ENCODE measurements around the gene KIAA0232. TPM values are rescaled to one million over a fixed set of nuclear protein-coding genes. Genes with fewer than 3 reads are reported as not detected.

KIAA0232 gene
- total RNA-seq, 1 experiment from 2014 or later = 15.6 TPM

- H3K4me1 Mint-ChIP-seq (ENCODE audit: insufficient read depth, unreplicated experiment) = peaks cover 7% of the 10 kb centered on the region
- intact Hi-C loops (cut with micrococcal nuclease) = no loop called here
- TF ChIP-seq CTCF (IDR thresholded peaks at IDR 0.05; ENCODE audit: unreplicated experiment) = no peak
- H3K27me3 Mint-ChIP-seq (ENCODE audit: insufficient read depth, unreplicated experiment) = no peaks in the 10 kb centered on the region
- ChIA-PET POLR2A (interaction anchor here (0.7 to 1.9 kb wide), 6 partner anchors 22 to 889 kb away, joined by 3 to 7 read pairs (median 3); a partner anchor contains a TSS), CTCF (interaction anchor here (1.8 to 6.7 kb wide), 3 partner anchors 11 to 167 kb away, joined by 6 to 67 read pairs (median 7); no protein-coding TSS in a partner anchor)
- H3K9me3 Mint-ChIP-seq (ENCODE audit: unreplicated experiment) = no peaks in the 10 kb centered on the region
- no peak for DNase-seq (ENCODE audit: unreplicated experiment)
- BruUV-seq (replicated peaks) = no TSS peak
- H3K27ac Mint-ChIP-seq (ENCODE audit: low read depth, unreplicated experiment) = no peak overlapping the region
- no peak overlapping the region for H3K4me3 Mint-ChIP-seq (ENCODE audit: unreplicated experiment)
- H3K36me3 Mint-ChIP-seq (ENCODE audit: insufficient read depth, unreplicated experiment) = peaks cover 27% of the 10 kb centered on the region
Observed at GRCh38 chr4:6886886-6887285, 104.4 kb downstream of the KIAA0232 start.

- POLR2A ChIA-PET = interaction anchor here (0.7 to 1.6 kb wide), 4 partner anchors 21 to 889 kb away, joined by 3 to 4 read pairs (median 3); no protein-coding TSS in a partner anchor
Observed at GRCh38 chr4:6887591-6888371, 105.3 kb downstream of the KIAA0232 start.

GRCh38 chr4:6888506-6889071 is 106.1 kb downstream of the KIAA0232 start:
- BruUV-seq (replicated peaks) = no TSS peak
- intact Hi-C loops (cut with micrococcal nuclease) = no loop called here
- Mint-ChIP-seq H3K36me3 (ENCODE audit: insufficient read depth, unreplicated experiment) (peaks cover 11% of the 10 kb centered on the region), H3K9me3 (ENCODE audit: unreplicated experiment) (no peaks in the 10 kb centered on the region), H3K27me3 (ENCODE audit: insufficient read depth, unreplicated experiment) (no peaks in the 10 kb centered on the region), H3K4me3 (ENCODE audit: unreplicated experiment) (no peak overlapping the region), H3K27ac (ENCODE audit: low read depth, unreplicated experiment) (no peak overlapping the region), H3K4me1 (ENCODE audit: insufficient read depth, unreplicated experiment) (peaks cover 10% of the 10 kb centered on the region)
- CTCF ChIA-PET = interaction anchor here (6.7 kb wide), 1 partner anchor 15 kb away, joined by 67 read pairs; no protein-coding TSS in a partner anchor
- POLR2A ChIA-PET = no interaction called here
- no peak for DNase-seq (ENCODE audit: unreplicated experiment)
- no peak for TF ChIP-seq CTCF (IDR thresholded peaks at IDR 0.05; ENCODE audit: unreplicated experiment)

More at GRCh38 chr4:6887591-6888371, 105.3 kb downstream of the KIAA0232 start:
- CTCF ChIA-PET = interaction anchor here (0.5 to 6.7 kb wide), 5 partner anchors 12 to 218 kb away, joined by 3 to 67 read pairs (median 7); no protein-coding TSS in a partner anchor
- intact Hi-C loops (cut with micrococcal nuclease) = no loop called here
- DNase-seq (ENCODE audit: unreplicated experiment) = no peak
- Mint-ChIP-seq H3K9me3 (ENCODE audit: unreplicated experiment) (no peaks in the 10 kb centered on the region), H3K4me1 (ENCODE audit: insufficient read depth, unreplicated experiment) (peaks cover 10% of the 10 kb centered on the region), H3K36me3 (ENCODE audit: insufficient read depth, unreplicated experiment) (peaks cover 18% of the 10 kb centered on the region), H3K27ac (ENCODE audit: low read depth, unreplicated experiment) (no peak overlapping the region), H3K27me3 (ENCODE audit: insufficient read depth, unreplicated experiment) (no peaks in the 10 kb centered on the region), H3K4me3 (ENCODE audit: unreplicated experiment) (no peak overlapping the region)
- no TSS peak for BruUV-seq (replicated peaks)
- TF ChIP-seq CTCF (IDR thresholded peaks at IDR 0.05; ENCODE audit: unreplicated experiment) = no peak

- CTCF ChIA-PET = no interaction called here
- peaks cover 10% of the 10 kb centered on the region for H3K4me1 Mint-ChIP-seq (ENCODE audit: insufficient read depth, unreplicated experiment)
- H3K27ac Mint-ChIP-seq (ENCODE audit: low read depth, unreplicated experiment) = no peak overlapping the region
- no peaks in the 10 kb centered on the region for H3K9me3 Mint-ChIP-seq (ENCODE audit: unreplicated experiment)
- no TSS peak for BruUV-seq (replicated peaks)
- H3K36me3 Mint-ChIP-seq (ENCODE audit: insufficient read depth, unreplicated experiment) = peaks cover 11% of the 10 kb centered on the region
- intact Hi-C loops (cut with micrococcal nuclease) = no loop called here
- no peak for DNase-seq (ENCODE audit: unreplicated experiment)
- POLR2A ChIA-PET = no interaction called here
- TF ChIP-seq CTCF (IDR thresholded peaks at IDR 0.05; ENCODE audit: unreplicated experiment) = no peak
- no peaks in the 10 kb centered on the region for H3K27me3 Mint-ChIP-seq (ENCODE audit: insufficient read depth, unreplicated experiment)
- no peak overlapping the region for H3K4me3 Mint-ChIP-seq (ENCODE audit: unreplicated experiment)
Observed at GRCh38 chr4:6889101-6889735, 106.7 kb downstream of the KIAA0232 start.
